CD8-positive, alpha-beta memory T cell (primary cell): Measurements from ENCODE around the gene ESD. TPM values are rescaled to one million over a fixed set of nuclear protein-coding genes. Genes with fewer than 3 reads are reported as not detected.

Experiments
- CTCF ChIA-PET: fragments of 350-600 bp; sonication (Branson Sonifier 250); formaldehyde crosslinking; loops from one replicate; lab custom pipeline; 2021; ENCODE audit warnings: antibody characterized with exemption; lab: Charles Lee
- POLR2A ChIA-PET: fragments of 350-600 bp; sonication (Branson Sonifier 250); formaldehyde crosslinking; loops from one replicate; lab custom pipeline; 2021; ENCODE audit warnings: antibody characterized with exemption; lab: Charles Lee
- DNase-seq, 5 donors: peaks; one replicate each; pipeline versions ENCODE4 v3.0.0 to v3.0.0-alpha.2; 2020 to 2022; ENCODE audit warnings: mixed read lengths in 1 of 5
- H3K27ac ChIP-seq: one replicate; pipeline ENCODE4 v1.7.0; 2013; ENCODE audit warnings: low read depth, mild to moderate bottlenecking, low read length, moderate library complexity
- H3K27me3 ChIP-seq: 2 replicates; pipeline ENCODE4 v1.7.0; 2013; ENCODE audit warnings: low read length, mild to moderate bottlenecking; ENCODE audit not compliant: insufficient read depth, poor library complexity, severe bottlenecking
- H3K36me3 ChIP-seq: 2 replicates; pipeline ENCODE4 v1.7.0; 2013; ENCODE audit warnings: mild to moderate bottlenecking, low read length, moderate library complexity; ENCODE audit not compliant: insufficient read depth
- H3K4me1 ChIP-seq: 2 replicates; pipeline ENCODE4 v1.7.0; 2013; ENCODE audit warnings: mild to moderate bottlenecking, low read length, moderate library complexity; ENCODE audit not compliant: insufficient read depth
- H3K4me3 ChIP-seq: 2 replicates; pipeline ENCODE4 v1.7.0; 2013; ENCODE audit warnings: mild to moderate bottlenecking, low read length
- H3K9me3 ChIP-seq: 2 replicates; pipeline ENCODE4 v1.7.0; 2013; ENCODE audit warnings: mild to moderate bottlenecking, low read length
- H3K27ac Mint-ChIP-seq, 8 donors: one replicate each; pipeline ENCODE4 v1.8.0; 2020 to 2021; ENCODE audit warnings: mixed read lengths in 8 of 8, mild to moderate bottlenecking in 6 of 8, inconsistent platforms in 3 of 8, moderate library complexity in 3 of 8
- H3K27me3 Mint-ChIP-seq, 2 donors: one replicate each; pipeline ENCODE4 v1.8.0; 2020 to 2021; ENCODE audit warnings: mixed read lengths in 2 of 2, mild to moderate bottlenecking in 1 of 2, moderate library complexity in 1 of 2
- H3K36me3 Mint-ChIP-seq, 3 donors: one replicate each; pipeline ENCODE4 v1.8.0; 2020 to 2021; ENCODE audit warnings: mixed read lengths in 3 of 3, inconsistent platforms in 1 of 3, mild to moderate bottlenecking in 1 of 3
- H3K4me1 Mint-ChIP-seq, 3 donors: one replicate each; pipeline ENCODE4 v1.8.0; 2020 to 2021; ENCODE audit warnings: mixed read lengths in 3 of 3, inconsistent platforms in 1 of 3, mild to moderate bottlenecking in 1 of 3
- H3K4me3 Mint-ChIP-seq, 7 donors: one replicate each; pipeline ENCODE4 v1.8.0; 2020 to 2021; ENCODE audit warnings: mixed read lengths in 7 of 7, mild to moderate bottlenecking in 6 of 7, moderate library complexity in 4 of 7, inconsistent platforms in 2 of 7
- H3K9me3 Mint-ChIP-seq, 5 donors: one replicate each; pipeline ENCODE4 v1.8.0; 2020 to 2022; ENCODE audit warnings: mixed read lengths in 5 of 5, mild to moderate bottlenecking in 3 of 5, moderate library complexity in 2 of 5, inconsistent platforms in 1 of 5
- polyA plus RNA-seq: library from polyadenylated mRNA; unstranded; fragments of 300-500 nt; fragmentation: Illumina TruSeq; gene quantifications from one replicate; pipeline ENCODE4 v1.2.3, GENCODE V29; 2021
- total RNA-seq, 2 experiments: library from RNA; stranded (reverse); gene quantifications; one replicate each; pipeline ENCODE4 v1.2.3, GENCODE V29; 2021

The ESD gene
- total and polyA plus RNA-seq, 3 experiments from 2014 or later: 91.9 to 109 (median 98.5) TPM

- H3K4me3 ChIP-seq: no peak overlapping the region
- peaks cover 30 to 77% (median 36%) of the 10 kb centered on the region in 3 donors for H3K36me3 Mint-ChIP-seq
- H3K4me3 Mint-ChIP-seq: peak overlapping the region in 1 of 7 donors; percentile 40
- ChIA-PET POLR2A (no interaction called here), CTCF (interaction anchor here (3.9 kb wide), 1 partner anchor 175 kb away, joined by 15 read pairs; no protein-coding TSS in a partner anchor)
- no peaks in the 10 kb centered on the region for H3K9me3 ChIP-seq
- no peak for DNase-seq
- peaks cover 0 to 2% of the 10 kb centered on the region in 2 donors for H3K27me3 Mint-ChIP-seq
- H3K4me1 Mint-ChIP-seq: peaks cover 8 to 20% (median 10%) of the 10 kb centered on the region in 3 donors
- H3K27ac ChIP-seq: no peak overlapping the region
- H3K27ac Mint-ChIP-seq: no peak overlapping the region
- H3K36me3 ChIP-seq: peaks cover 15% of the 10 kb centered on the region
- H3K9me3 Mint-ChIP-seq: no peaks in the 10 kb centered on the region
- H3K4me1 ChIP-seq: no peaks in the 10 kb centered on the region
- no peaks in the 10 kb centered on the region for H3K27me3 ChIP-seq
Observed at GRCh38 chr13:46726347-46726746, 70.6 kb downstream of the ESD start.

Other genes starting within 250 kb of the ESD start
- gene LRCH1, start 244.0 kb downstream of the ESD start, total RNA-seq: 10 to 100 TPM; 16.7 to 17.8 TPM
- gene LRCH1, start 244.0 kb downstream of the ESD start, polyA plus RNA-seq: 4.9 TPM
- not detected for gene HTR2A, start 99.9 kb upstream of the ESD start, total RNA-seq
- not detected for gene HTR2A, start 99.9 kb upstream of the ESD start, polyA plus RNA-seq